Measurements from ENCODE around the gene NOL9. TPM values are rescaled to one million over a fixed set of nuclear protein-coding genes. Genes with fewer than 3 reads are reported as not detected.

NOL9 gene
- total and polyA plus RNA-seq, 9 of the 15 experiments (the other 6 are each of a cell fraction or from before 2014, with no cell fraction given) = 5.6 to 76.5 (median 47.3) TPM

- TF ChIP-seq ZNF740 (CRISPR knock-in tag; IDR thresholded peaks at IDR 0.05) (peak; percentile 1; the same call in 1 of the 2 replicates), ZNF740 (tag; IDR thresholded peaks at IDR 0.05) (no peak), CBFA2T3 (IDR thresholded peaks at IDR 0.05) (no peak; the same call in 1 of the 2 replicates), NONO (IDR thresholded peaks at IDR 0.05; ENCODE audit: low read depth in 2 of 2, low read length in 1 of 2) (peak; percentile 85 to 91), KDM4B (IDR thresholded peaks at IDR 0.05; ENCODE audit: borderline replicate concordance in 2 of 2, low read depth in 1 of 2) (peak in 1 of 2 experiments; percentile 18; a peak in 1 of 4 replicates), PML (IDR thresholded peaks at IDR 0.05; ENCODE audit: low read length) (0 out of 2 replicates have a peak, but pooled peaks have one; percentile 9), ZBTB34 (CRISPR knock-in tag; IDR thresholded peaks at IDR 0.05) (no peak), SFPQ (IDR thresholded peaks at IDR 0.05; ENCODE audit: low read depth, low read length) (no peak), ZFX (CRISPR knock-in tag; IDR thresholded peaks at IDR 0.05) (peak; percentile 91), NR3C1 (CRISPR knock-in tag; IDR thresholded peaks at IDR 0.05) (0 out of 2 replicates have a peak, but pooled peaks have one; percentile 60), POLR3G (IDR thresholded peaks at IDR 0.05; ENCODE audit: extremely low read depth, insufficient read length, insufficient replicate concordance) (no peak), YBX1 (IDR thresholded peaks at IDR 0.05) (no peak), SP1 (CRISPR knock-in tag; IDR thresholded peaks at IDR 0.05) (peak; percentile 83), FOS (IDR thresholded peaks at IDR 0.05; ENCODE audit: extremely low read depth, insufficient read length) (no peak), SRSF3 (IDR thresholded peaks at IDR 0.05; ENCODE audit: insufficient read depth, low read length) (no peak), JUND (IDR thresholded peaks at IDR 0.05; ENCODE audit: borderline replicate concordance, low read depth, low read length) (peak; percentile 71), JUND (tag; IDR thresholded peaks at IDR 0.05; ENCODE audit: borderline replicate concordance, low read depth, low read length) (no peak; the same call in 2 of the 3 replicates), ZNF408 (CRISPR knock-in tag; IDR thresholded peaks at IDR 0.05; ENCODE audit: low read depth) (no peak), ZFPM2 (CRISPR knock-in tag; IDR thresholded peaks at IDR 0.05) (no peak), SRSF9 (IDR thresholded peaks at IDR 0.05; ENCODE audit: borderline replicate concordance, low read depth, low read length) (no peak), SNIP1 (IDR thresholded peaks at IDR 0.05; ENCODE audit: low read depth) (no peak), TCF3 (CRISPR knock-in tag; IDR thresholded peaks at IDR 0.05) (peak; percentile 45; the same call in 1 of the 2 replicates)
- TF ChIP-seq, protein P1, sequence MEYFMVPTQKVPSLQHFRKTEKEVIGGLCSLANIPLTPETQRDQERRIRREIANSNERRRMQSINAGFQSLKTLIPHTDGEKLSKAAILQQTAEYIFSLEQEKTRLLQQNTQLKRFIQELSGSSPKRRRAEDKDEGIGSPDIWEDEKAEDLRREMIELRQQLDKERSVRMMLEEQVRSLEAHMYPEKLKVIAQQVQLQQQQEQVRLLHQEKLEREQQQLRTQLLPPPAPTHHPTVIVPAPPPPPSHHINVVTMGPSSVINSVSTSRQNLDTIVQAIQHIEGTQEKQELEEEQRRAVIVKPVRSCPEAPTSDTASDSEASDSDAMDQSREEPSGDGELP (CRISPR knock-in tag; IDR thresholded peaks at IDR 0.05; ENCODE audit: borderline replicate concordance) = peak; percentile 98
Measured at GRCh38 chr1:6554031-6554906, at the start of gene NOL9 (continued).
